HG02938 (cell line): ENCODE measurements around the gene MFSD12.

ENCODE experiments used
- ATAC-seq: cut with Tn5 transposase; IDR thresholded peaks from one replicate; pipeline ENCODE4 v1.9.1; 2021; ENCODE audit warnings: mild to moderate bottlenecking, moderate library complexity; ENCODE audit not compliant: unreplicated experiment

MFSD12 gene

GRCh38 chr19:3526507-3527237 is 30.7 kb downstream of the MFSD12 start:
- no peak for ATAC-seq

- no peak for ATAC-seq
Measured at GRCh38 chr19:3524904-3525451, 32.4 kb downstream of the MFSD12 start.

- no peak for ATAC-seq
Measured at GRCh38 chr19:3524078-3524842, 33.1 kb downstream of the MFSD12 start.

- ATAC-seq: no peak
Measured at GRCh38 chr19:3523361-3524077, 33.9 kb downstream of the MFSD12 start.

GRCh38 chr19:3522421-3523360 is 34.7 kb downstream of the MFSD12 start:
- no peak for ATAC-seq

GRCh38 chr19:3521104-3521445 is 36.3 kb downstream of the MFSD12 start:
- no peak for ATAC-seq

GRCh38 chr19:3520166-3521103 is 37.0 kb downstream of the MFSD12 start:
- no peak for ATAC-seq

GRCh38 chr19:3519126-3519525 is 38.3 kb downstream of the MFSD12 start:
- ATAC-seq: no peak

- no peak for ATAC-seq
Measured at GRCh38 chr19:3518659-3519058, 38.7 kb downstream of the MFSD12 start.

GRCh38 chr19:3518255-3518654 is 39.1 kb downstream of the MFSD12 start:
- no peak for ATAC-seq

- no peak for ATAC-seq
Measured at GRCh38 chr19:3517638-3518037, 39.7 kb downstream of the MFSD12 start.

GRCh38 chr19:3516675-3517207 is 40.6 kb downstream of the MFSD12 start:
- ATAC-seq: no peak

- ATAC-seq: no peak
Measured at GRCh38 chr19:3515891-3516422, 41.4 kb downstream of the MFSD12 start.

- ATAC-seq: no peak
Measured at GRCh38 chr19:3514930-3515329, 42.5 kb downstream of the MFSD12 start.

GRCh38 chr19:3513229-3514140 is 43.9 kb downstream of the MFSD12 start:
- no peak for ATAC-seq

- ATAC-seq: no peak
Measured at GRCh38 chr19:3512562-3513228, 44.7 kb downstream of the MFSD12 start.
